ENCODE measurements around the gene TM4SF18.

- TF ChIP-seq CTCF (IDR thresholded peaks at IDR 0.05) (no peak), USF2 (IDR thresholded peaks at IDR 0.05; ENCODE audit: borderline replicate concordance, low read depth, low read length) (no peak), MXI1 (IDR thresholded peaks at IDR 0.05; ENCODE audit: low read depth, low read length) (no peak)
Observed at GRCh38 chr3:149283401-149283800, 50.0 kb downstream of the TM4SF18 start.
